Ovary (tissue), 9 donors: ENCODE results near the gene ZDHHC21. TPM values are rescaled to one million over a fixed set of nuclear protein-coding genes. Genes with fewer than 3 reads are reported as not detected.

Experiments
- DNase-seq, 5 donors: peaks; one replicate each; pipeline ENCODE4 v3.0.0-alpha.2; 2019 to 2020
- H3K27ac ChIP-seq, 2 donors: fragments of 200-600 bp; one replicate each; pipeline versions ENCODE4 v1.5.1 to v1.8.0; 2019 to 2022
- H3K27me3 ChIP-seq: fragments of 200-600 bp; one replicate; pipeline ENCODE4 v1.8.0; 2022
- H3K36me3 ChIP-seq: fragments of 200-600 bp; sonication (generic); one replicate; pipeline ENCODE4 v1.5.1; 2019
- H3K4me1 ChIP-seq: one replicate; pipeline ENCODE4 v1.8.1; 2013; ENCODE audit warnings: mild to moderate bottlenecking, moderate library complexity; ENCODE audit not compliant: insufficient read depth
- H3K4me3 ChIP-seq: fragments of 200-600 bp; sonication (generic); one replicate; pipeline ENCODE4 v1.5.1; 2017
- H3K9me3 ChIP-seq, 2 donors: fragments of 200-600 bp in 1 of 2; sonication (generic) in 1 of 2; one replicate each; pipeline versions ENCODE4 v1.5.1 to v1.8.1; 2013 to 2019; ENCODE audit warnings: mild to moderate bottlenecking in 1 of 2, moderate library complexity in 1 of 2
- CTCF ChIP-seq, 3 donors: fragments of 450-650 bp in 2 of 3; fragments of 200-600 bp in 1 of 3; IDR thresholded peaks; one replicate each; pipeline versions ENCODE4 v1.5.1 to v1.8.0; 2016 to 2022; ENCODE audit warnings: antibody characterized with exemption in 3 of 3, mild to moderate bottlenecking in 1 of 3
- EP300 ChIP-seq: sonication (generic); formaldehyde crosslinking; IDR thresholded peaks from one replicate; pipeline ENCODE4 v1.6.1; 2017; ENCODE audit warnings: antibody characterized with exemption
- POLR2A ChIP-seq: fragments of 450-650 bp; IDR thresholded peaks from one replicate; pipeline ENCODE4 v1.6.1; 2017; ENCODE audit warnings: antibody characterized with exemption, mild to moderate bottlenecking, moderate library complexity
- WGBS, 3 donors: extraction: QIAGEN DNeasy Blood & Tissue Kit in 1 of 3; methylation state at CpG; one replicate each; pipeline versions ENCODE4 v1.1.5 to v1.1.7; 2013 to 2017; 5-methylcytosine and 5-hydroxymethylcytosine counted together
- intact Hi-C, 4 donors: fragments of 100-400 bp; cut with DNase I; formaldehyde crosslinking; loops; one replicate each; pipeline versions ENCODE4 v1.11.0 to v1.15.1; 2022 to 2023
- polyA plus RNA-seq, 2 donors: library from polyadenylated mRNA; stranded (reverse); fragments of 200-250 nt in 1 of 2; fragments of 350-450 nt in 1 of 2; fragmentation: Illumina TruSeq in 1 of 2; extraction: RNeasy Lipid Tissue Mini Kit (QIAGEN cat#74804) in 1 of 2; gene quantifications; one replicate each; pipeline ENCODE4 v1.2.3, GENCODE V29; 2013 to 2014
- total RNA-seq, 7 donors: library from RNA; depleted of rRNA in 2 of 7; stranded (reverse); fragments of >200 nt in 2 of 7; fragmentation: NEBNext Ultra II Directional in 3 of 7; extraction: Animal tissue kit (Norgen Biotek cat#: 25700) in 3 of 7; gene quantifications; one replicate each; pipeline versions ENCODE4 v1.1.0 to v1.2.4, GENCODE V29; 2016 to 2023
- donor health status: DM: no; HTN: no; CAD: no; lungs with moderate emphysema.
- donor health status: DM: no; HTN: no; CAD: no.
- donor health status: Bipolar disorder and iron deficiency.
- donor health status: DM: yes; HTN: yes; CAD: no.
- donor health status: DM: no; HTN: no; CAD: no.
- donor health status: DM: yes; HTN: yes; CAD: no.

The ZDHHC21 gene
- total and polyA plus RNA-seq, 9 donors: 2.3 to 14.9 (median 8.6) TPM

DNA sequence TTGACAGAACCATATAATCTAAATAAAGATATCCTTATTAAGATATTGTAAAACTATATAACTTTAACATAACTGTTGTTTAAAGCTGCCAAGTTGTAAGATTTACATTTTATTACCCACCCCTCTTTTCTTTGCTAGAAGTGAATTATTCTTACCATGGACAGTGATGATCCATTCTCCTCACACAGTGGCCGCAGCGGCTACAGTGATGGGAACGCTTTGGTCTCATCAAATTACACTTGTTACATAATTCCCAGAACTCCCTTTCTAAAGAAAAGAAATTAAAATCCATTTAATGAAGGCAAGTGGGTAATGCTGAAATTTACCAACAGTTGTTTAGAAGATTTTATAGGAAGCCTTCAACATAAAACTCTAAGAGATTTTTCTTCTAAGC lies 31.2 kb downstream of the ZDHHC21 start:
- H3K4me1 ChIP-seq: no peaks in the 10 kb centered on the region
- H3K9me3 ChIP-seq: no peaks in the 10 kb centered on the region
- DNase-seq: no peak
- H3K36me3 ChIP-seq: no peaks in the 10 kb centered on the region
- H3K27me3 ChIP-seq: no peaks in the 10 kb centered on the region
- H3K4me3 ChIP-seq: no peak overlapping the region
- WGBS, 3 donors: 96 to 99% (median 99%) methylated on average over 3 of the region's 3 CpGs
- H3K27ac ChIP-seq: no peak overlapping the region
- no peak for TF ChIP-seq EP300
- no peak for TF ChIP-seq POLR2A
- no peak for TF ChIP-seq CTCF (IDR thresholded peaks at IDR 0.05)
- intact Hi-C loops: no loop called here

DNA sequence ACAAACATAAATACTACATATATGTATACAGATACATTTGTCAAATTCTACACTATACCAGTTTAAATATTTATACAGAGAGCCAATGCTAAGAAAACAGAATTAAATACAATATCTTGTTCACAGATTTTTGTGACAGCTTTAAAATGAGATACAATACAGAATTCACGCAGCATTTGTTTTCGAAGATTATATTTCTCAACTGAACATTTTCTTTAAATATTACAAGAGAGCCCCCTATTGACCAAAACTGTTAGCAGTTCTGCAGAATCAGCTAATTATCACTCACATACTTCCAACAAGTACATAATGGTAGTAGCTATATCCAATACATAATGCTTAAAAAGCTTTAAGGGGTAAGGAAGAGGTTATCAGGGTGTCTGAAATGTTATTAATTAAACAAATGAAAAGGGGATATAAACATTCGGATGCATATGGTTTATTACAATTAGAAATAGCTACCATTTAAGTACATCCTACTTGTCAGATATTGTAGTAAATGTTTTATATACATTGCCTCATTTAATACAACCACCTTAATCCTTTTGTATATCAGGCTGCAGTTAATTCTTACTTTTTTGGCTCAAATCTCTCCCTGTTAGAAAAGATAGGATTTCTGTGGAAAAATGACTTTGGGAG lies 31.7 kb downstream of the ZDHHC21 start:
- intact Hi-C loops: no loop called here
- H3K27me3 ChIP-seq: no peaks in the 10 kb centered on the region
- no peak for DNase-seq
- no peaks in the 10 kb centered on the region for H3K4me1 ChIP-seq
- no peak overlapping the region for H3K27ac ChIP-seq
- H3K9me3 ChIP-seq: no peaks in the 10 kb centered on the region
- WGBS, 3 donors: 52 to 61% (median 52%) methylated on average over 3 of the region's 3 CpGs
- TF ChIP-seq CTCF (IDR thresholded peaks at IDR 0.05) (no peak), POLR2A (no peak), EP300 (no peak)
- H3K4me3 ChIP-seq: no peak overlapping the region
- no peaks in the 10 kb centered on the region for H3K36me3 ChIP-seq

DNA sequence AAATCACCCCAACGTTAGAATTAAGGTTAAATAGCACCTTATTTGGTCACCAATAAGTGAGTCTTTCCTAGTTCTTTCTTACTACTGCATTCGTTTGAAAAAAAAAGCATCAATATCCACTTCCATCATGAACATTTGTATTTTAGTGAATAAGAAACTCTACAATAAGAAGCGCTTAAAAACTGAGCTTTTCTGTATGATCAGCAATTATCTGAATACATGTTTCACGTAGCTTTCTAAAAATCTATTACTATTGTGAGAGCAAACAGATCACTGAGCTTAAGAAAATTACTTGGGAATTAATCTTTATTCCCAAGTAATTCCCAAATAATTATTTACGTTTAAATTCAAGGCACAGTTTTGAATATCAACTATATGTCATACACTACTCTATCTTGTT lies 32.5 kb downstream of the ZDHHC21 start:
- intact Hi-C loops: no loop called here
- Histone ChIP-seq H3K4me1 (no peaks in the 10 kb centered on the region), H3K27ac (no peak overlapping the region), H3K36me3 (no peaks in the 10 kb centered on the region), H3K4me3 (no peak overlapping the region), H3K9me3 (no peaks in the 10 kb centered on the region), H3K27me3 (no peaks in the 10 kb centered on the region)
- TF ChIP-seq EP300: no peak
- no peak for TF ChIP-seq POLR2A
- TF ChIP-seq CTCF (IDR thresholded peaks at IDR 0.05): no peak
- DNase-seq: no peak
- WGBS, 3 donors: 88 to 90% (median 89%) methylated on average over 5 of the region's 5 CpGs

DNA sequence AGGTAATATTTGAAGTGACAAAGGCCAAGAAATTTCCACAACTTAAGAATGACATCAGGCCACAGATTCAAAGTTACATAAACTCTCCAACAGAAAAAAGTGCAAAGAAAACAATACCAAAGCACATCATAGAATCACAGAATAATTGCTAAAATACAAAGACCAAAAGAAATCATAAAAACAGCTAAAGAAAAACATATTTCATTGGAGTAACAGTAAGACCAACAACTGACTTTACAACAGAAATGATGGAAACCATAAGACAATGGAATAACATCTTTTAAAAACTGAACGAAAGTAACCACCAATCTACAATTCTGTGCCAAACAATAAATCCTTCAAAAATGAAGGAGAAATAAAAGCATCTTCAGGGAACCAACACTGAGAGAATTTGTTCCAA lies 38.3 kb downstream of the ZDHHC21 start:
- H3K27me3 ChIP-seq: no peaks in the 10 kb centered on the region
- no peaks in the 10 kb centered on the region for H3K9me3 ChIP-seq
- no peak overlapping the region for H3K27ac ChIP-seq
- no peak overlapping the region for H3K4me3 ChIP-seq
- 72 to 80% (median 80%) methylated on average over 1 of the region's 1 CpG for WGBS, 3 donors
- intact Hi-C loops: no loop called here
- DNase-seq: no peak
- TF ChIP-seq CTCF (IDR thresholded peaks at IDR 0.05) (no peak), POLR2A (no peak), EP300 (no peak)
- no peaks in the 10 kb centered on the region for H3K36me3 ChIP-seq
- H3K4me1 ChIP-seq: no peaks in the 10 kb centered on the region
